ENCODE results near the gene SMARCD1.

- TF ChIP-seq YY1 (IDR thresholded peaks at IDR 0.05; ENCODE audit: insufficient read depth, insufficient read length) (no peak), ZNF274 (IDR thresholded peaks at IDR 0.05; ENCODE audit: low read depth, low read length) (no peak)
Measured at GRCh38 chr12:50149311-50149710, 64.2 kb downstream of the SMARCD1 start.
